GM18519 (cell line): ENCODE data around the gene UBE2G2.

ENCODE experiments used
- ATAC-seq: cut with Tn5 transposase; IDR thresholded peaks from one replicate; pipeline ENCODE4 v1.9.1; 2021; ENCODE audit warnings: mild to moderate bottlenecking, moderate library complexity; ENCODE audit not compliant: unreplicated experiment, low FRiP score

The UBE2G2 gene

DNA sequence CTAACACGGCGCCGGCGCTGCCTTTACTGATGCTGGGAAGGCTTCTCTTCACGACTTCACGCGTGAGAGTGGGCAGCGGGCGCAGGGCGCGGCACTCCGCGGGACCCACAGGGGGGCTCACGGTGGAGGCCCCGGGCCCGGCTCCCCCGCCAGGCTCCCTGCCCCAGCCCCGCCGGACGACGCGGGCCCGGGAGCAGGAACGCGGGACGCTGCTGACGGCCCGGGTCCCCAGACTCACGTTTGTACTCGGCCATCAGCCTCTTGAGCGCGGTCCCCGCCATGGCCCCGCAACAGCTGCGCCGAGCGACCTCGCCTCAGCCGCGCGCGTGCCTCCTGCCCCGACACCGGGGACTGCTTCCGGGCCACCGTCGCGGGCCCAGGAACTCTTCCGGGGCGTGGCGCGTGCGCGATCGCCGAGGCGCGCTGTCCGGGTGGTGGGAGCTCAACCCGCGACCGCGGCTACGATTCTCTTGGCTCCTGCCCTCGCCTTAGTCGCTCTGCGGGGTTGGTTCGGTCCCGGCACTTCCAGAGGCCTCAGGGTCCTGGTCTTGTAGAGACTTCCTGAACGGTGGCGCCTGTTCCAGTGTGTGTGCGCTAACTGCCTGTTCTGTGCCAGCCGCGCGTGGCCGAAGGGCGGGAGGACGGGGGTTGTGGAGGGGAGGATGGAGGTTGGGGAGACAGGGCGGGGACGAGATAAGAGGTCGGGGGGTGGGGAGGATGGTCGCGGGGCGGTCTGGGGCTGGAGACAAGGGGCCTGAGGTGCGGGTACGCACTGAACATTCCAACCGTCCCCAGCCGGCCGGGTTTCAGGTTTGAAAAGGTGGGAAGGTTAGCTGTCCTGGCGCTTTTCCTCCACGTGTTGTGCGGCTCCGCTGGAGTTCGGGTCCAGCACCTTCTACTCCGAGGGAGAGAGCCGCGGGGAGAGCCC, at the start of gene UBE2G2:
Gene UBE2G2, minus strand, starts transcription at position 353 of the 928 bp plus-strand sequence. Its CDS starts 72 bp downstream, at position 281.
- ATAC-seq = peak; percentile 46

DNA sequence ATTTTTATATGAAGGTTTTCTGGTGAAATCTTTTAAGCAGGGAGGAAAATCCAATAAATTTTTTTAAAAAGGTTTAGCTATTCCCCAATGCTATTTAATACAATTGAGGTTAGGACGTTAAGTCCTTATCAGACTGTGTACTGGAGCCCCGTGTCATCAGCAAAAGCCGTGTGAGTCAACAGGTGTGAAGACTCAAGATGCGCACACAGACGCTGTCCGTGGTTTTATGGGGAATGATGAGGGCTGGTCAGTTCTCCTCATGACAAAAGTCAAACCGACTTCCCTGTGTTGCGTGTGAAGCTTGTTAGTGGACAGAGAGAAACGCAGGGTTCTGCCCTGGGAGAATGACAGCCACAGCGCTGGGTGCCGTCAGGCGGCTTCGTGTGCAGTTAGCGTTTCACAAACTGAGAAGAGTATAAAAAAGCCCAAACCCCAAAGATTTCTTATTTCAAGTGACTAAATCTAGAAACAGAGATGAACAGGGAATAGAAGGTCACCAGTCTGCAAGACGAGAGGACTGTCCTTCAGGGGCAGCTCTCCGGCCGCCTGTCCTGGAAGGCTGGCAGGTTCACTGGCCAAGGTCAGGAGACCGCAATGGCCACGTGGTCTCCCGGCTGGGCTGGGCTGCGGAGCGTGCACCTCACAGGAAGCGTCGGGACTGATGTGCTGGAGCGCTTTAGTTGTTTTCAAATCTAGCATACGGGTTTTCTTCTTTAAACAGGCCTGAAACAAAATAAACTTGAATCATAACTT, 49.5 kb upstream of the UBE2G2 start:
- ATAC-seq = no peak

- no peak for ATAC-seq
Measured at GRCh38 chr21:44850208-44850800, 48.7 kb upstream of the UBE2G2 start.

- no peak for ATAC-seq
Measured at GRCh38 chr21:44849616-44850130, 48.1 kb upstream of the UBE2G2 start.

DNA sequence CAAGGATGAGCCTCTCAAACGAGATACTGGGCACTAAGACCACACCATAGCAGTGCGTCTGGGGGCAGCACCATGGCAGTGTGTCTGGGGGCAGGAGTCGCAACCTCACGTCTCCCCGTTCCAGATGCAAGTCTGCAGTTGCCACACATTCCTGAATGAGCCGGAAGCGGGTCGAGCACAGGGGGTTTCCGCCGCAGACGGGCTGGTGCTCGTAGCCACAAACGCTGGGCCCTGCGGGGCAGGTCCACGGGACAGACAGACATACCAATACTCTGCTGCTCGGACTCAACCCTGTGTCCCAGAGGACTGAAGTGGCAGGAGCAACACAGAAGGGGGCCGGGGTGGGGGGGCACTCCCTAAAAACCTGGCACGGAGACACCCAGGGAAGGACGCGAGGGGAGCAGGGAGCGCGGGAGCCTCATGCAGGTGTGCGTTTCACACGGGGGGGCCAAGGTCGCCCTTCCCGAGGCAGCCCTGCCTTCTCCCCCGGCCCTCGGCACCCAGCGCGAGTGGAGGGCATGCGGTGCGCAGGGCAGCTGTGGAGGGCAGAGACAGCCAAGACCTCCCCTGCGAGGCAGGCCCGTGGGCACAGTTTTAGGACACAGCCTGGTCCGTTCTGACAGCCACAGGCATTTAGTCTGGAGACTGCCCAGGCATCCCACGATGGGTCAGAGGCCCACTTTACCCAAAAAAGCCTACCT, 47.4 kb upstream of the UBE2G2 start:
- ATAC-seq = no peak

GRCh38 chr21:44847261-44848056, 45.8 kb upstream of the UBE2G2 start:
- ATAC-seq = no peak

- ATAC-seq = no peak
Measured at GRCh38 chr21:44846485-44847260, 45.1 kb upstream of the UBE2G2 start.

- ATAC-seq = no peak
Measured at GRCh38 chr21:44846224-44846484, 44.5 kb upstream of the UBE2G2 start.

DNA sequence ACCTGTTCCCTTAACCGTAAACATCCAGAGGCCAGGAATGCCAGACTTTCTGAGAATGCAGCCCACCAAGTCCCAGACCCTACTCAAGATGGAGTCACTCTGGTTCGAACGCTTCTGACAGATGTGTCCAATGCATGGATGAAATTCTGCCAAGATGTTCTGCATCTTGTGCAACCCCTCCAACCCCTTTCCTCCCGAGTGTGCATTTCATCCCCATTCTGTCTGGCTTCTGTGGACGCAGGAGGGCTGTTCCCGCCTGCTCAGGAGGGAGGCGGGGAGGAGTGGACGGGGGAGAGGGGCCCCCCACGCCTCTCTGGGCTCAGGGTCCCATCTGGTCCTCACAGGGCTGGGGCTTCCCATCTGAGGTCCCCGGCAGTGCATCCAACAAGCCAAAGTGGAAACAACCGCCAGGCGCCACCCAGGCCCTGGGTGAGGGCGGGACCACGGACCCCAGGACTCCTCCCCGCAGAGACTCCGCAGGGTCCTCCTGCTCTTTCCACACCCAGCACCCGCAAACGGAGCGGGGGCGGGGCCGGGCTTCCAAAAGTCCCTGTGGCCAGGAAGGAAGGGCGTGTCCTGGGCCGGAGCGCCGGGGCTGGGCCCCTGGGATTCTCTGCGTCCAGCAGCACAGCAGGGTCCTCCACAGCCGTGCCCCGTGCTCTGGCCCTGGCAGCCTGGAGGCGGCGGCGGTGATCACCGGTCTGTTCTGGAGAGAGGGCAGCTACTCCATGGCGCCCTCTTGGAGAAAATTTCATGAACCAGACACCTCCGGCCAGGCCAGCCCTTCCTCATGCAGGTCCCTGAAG, 44.0 kb upstream of the UBE2G2 start:
- ATAC-seq = no peak

DNA sequence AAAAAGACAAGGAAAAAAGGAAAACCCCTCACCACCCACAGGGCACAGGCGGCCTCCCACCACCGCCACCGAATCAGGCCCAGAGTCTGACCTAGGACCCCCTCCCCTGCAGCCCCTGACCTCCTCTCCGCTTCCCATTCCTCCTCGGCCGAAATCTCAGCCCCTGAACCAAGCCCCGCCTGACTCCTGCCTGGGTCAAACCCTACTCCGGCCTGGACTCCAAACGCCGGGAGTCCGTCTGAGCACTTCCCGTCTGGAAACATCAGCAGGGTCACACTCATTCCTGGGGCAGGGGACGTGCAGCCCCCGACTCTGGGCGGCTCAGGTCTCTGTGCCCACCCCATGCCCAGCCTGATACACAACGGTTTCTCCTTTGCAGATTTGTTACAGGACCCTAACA, 42.6 kb upstream of the UBE2G2 start:
- no peak for ATAC-seq

DNA sequence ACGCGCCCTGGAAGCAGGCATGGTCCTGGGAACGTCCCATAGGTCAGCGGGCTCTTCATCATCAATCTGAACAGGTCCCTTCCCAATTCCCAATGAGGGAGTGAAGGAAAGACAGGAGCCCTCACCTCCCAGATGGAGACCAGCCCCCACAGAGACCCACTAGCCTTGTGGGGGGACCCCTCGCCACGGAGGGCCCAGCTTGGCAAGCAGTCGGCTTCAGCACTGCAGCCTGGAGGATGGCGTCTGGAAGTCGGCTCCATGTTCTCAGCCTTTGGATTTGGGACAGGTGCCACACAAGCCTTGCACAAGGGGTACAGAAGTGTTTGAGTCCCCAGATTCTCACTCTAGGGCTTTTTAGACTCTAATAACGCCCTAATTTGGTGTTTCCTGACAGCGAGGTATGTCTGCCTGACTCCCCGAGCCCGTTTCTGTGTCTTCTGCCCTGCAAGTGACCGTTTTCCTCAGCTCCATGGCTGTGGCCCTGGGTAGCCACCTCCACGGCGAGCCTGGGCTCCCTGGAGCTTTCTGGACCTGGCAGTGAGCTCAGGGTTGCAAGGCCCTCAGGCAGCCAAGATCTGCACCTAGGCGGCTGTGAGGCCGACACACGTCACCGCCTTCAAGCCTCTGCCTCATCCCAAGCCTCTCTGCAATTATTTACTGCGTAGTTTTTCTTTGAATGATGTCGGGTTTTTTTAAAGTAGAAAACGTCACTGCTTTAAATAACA, 41.3 kb upstream of the UBE2G2 start:
- no peak for ATAC-seq

GRCh38 chr21:44842087-44842486, 40.5 kb upstream of the UBE2G2 start:
- ATAC-seq = no peak

DNA sequence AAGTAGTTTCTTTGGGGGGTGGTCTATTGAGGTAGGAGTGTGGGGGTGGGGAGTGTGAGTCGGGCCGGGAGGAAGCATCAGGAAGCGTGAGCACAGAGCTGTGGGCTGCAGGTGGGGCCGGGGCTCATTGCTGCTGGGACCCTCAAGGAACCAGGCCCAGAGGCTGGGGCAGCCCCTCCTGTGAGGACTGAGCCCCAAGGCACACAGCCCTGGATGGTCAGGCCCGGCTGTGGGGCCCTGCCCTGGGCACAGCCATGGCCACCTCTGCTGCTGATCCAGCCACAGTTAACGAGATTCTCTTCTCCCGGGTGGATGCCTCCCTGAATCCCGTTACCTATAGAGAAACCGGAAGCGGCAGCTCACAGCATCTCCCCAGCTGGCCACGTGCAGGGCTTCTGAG, 39.2 kb upstream of the UBE2G2 start:
- ATAC-seq = no peak

DNA sequence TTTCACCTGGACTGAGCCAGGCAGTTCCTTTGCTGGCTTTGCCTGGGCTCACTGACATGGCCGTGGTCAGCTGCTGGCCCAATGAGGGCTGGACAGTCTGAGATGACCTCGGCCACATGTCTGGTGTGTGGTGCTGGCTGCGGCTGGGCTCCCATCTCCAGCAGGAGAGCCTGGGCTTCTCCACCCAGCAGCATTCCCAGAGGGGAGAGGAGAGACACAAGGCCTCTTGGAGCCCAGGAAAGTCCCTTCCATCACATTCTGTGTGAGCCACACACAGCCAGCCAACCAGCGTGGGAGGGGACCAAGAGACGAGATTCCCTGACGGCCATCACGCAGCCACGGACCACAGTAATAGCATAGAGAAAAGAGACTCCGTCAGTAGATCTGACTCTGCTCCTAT, 37.3 kb upstream of the UBE2G2 start:
- ATAC-seq = no peak

GRCh38 chr21:44838039-44838895, 36.6 kb upstream of the UBE2G2 start:
- ATAC-seq = no peak

DNA sequence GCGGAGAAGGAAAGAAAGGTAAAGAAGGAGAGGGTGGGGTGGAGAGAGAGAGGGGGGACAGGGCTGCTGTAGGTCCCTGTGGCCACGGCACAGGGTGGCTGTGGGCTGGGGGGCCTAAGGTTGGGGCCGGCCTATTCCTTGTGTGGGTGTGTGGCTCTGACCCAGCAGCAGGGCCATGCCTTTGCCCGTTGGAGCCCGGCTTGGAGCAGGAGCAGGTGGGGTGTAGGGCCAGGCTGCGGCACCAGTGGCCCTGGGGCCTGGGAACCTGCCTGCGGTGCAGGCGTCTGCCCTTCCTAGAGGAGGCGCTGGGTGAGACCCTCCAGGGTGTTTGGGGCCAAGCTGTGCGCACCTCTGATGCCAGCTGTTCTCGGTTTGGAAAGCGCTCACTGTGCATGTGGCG, 35.9 kb upstream of the UBE2G2 start:
- no peak for ATAC-seq
